GM21786 (cell line): ENCODE results near the gene H2AZ1.
"Not testable (repeated sequence)": the region's sequence is repeated elsewhere in the genome, so short reads cannot be mapped to it uniquely, and the experiment has no call there.

Source experiments
- ATAC-seq: cut with Tn5 transposase; IDR thresholded peaks from one replicate; pipeline ENCODE4 v1.9.1; 2021; ENCODE audit not compliant: unreplicated experiment

Gene H2AZ1

GRCh38 chr4:99949999-99950912 lies at the start of gene H2AZ1:
Gene H2AZ1, minus strand, starts transcription at chr4:99950275. Its CDS starts 105 bp downstream, at chr4:99950170.
- ATAC-seq, result peak; percentile 54

DNA sequence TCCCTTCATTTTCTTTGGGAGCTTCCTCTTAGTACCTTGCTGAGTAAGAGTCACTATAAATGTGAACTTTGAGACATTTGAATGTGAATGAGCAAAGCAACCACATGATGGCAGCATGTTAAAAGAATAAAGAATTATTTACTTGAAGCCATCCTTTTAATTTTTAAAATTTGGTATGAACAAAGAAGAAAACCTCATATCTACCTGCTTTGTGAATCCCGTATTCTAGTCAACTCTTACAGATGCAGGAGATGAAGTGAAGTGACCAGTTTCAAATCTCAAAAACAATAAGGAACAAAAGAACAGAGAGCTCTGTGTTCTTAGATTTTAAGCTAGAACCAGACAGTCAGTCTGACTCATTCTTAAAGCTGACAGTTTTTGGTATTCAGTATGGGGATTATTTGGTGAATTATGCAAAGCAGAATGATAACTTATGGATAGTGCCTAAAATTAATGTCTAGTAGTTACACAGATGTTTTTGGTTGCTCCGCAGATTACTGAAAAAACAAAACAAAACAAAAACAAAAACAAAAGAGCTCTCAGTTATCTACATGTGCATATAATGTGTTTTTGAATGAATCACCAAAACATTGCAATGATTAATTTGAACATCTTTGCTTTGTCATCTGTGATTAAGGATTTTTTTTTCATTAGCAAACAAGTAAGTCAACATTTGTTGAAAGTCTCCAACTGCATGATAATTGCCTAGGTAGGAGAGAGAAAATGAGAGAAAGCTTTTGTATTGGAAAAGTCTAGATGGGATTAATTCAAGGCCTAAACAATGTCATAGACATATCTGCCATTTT lies 48.2 kb upstream of the H2AZ1 start:
- ATAC-seq, result peak; percentile 47

DNA sequence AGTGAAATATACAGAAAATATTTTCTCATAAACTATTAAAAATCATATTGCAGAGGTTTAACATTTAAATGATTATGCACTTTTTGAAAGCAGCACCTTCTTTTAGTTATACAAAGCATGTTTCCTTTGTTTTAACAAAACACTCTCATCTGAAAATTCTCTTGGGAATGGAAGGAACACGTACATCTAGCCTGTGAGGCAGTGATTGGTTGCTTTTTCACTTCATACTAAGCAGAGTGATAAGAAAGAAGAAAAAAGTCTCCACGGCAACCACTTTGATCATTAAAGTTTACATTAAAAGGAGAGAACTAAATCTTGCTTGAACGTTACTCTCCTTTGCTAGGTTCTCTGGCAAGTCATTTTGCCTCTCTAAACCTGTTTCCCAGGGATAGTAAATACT lies 41.7 kb upstream of the H2AZ1 start:
- no peak for ATAC-seq

DNA sequence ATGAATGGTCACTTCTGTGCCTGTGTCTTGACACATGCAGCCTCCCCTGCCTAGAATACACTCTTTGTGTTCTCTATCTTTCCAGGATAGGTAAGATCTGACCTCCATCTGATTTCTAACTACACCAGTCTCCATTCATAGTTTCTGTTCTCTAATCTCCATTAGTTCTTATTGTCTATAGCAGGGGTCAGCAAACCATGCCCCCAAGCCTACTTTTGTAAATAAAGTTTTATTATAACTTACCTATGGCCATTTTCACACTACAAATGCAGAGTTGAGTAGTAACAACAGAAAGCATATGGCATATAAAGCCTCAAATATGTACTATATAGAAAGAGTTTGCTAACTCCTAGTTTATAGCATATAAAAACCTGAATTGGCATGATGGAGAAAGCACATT lies 37.6 kb upstream of the H2AZ1 start:
- ATAC-seq, result no peak

DNA sequence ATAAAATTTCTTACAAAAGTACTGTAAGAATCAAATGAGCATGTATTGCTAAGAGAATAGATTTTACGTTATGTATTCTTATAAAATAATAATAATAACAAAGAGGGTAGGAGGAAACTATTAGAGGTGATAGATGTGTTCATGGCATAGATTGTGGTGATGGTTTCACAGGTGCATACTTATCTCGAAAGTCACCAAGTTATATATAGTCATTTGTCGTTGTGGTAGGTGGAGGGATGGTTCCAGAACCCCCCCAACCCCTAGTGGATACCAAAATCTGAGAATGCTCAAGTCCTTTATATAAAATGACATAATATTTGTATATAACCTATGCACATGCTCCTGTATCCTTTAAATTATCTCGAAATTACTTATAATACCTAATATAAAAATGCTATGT lies 36.7 kb upstream of the H2AZ1 start:
- ATAC-seq, result no peak

DNA sequence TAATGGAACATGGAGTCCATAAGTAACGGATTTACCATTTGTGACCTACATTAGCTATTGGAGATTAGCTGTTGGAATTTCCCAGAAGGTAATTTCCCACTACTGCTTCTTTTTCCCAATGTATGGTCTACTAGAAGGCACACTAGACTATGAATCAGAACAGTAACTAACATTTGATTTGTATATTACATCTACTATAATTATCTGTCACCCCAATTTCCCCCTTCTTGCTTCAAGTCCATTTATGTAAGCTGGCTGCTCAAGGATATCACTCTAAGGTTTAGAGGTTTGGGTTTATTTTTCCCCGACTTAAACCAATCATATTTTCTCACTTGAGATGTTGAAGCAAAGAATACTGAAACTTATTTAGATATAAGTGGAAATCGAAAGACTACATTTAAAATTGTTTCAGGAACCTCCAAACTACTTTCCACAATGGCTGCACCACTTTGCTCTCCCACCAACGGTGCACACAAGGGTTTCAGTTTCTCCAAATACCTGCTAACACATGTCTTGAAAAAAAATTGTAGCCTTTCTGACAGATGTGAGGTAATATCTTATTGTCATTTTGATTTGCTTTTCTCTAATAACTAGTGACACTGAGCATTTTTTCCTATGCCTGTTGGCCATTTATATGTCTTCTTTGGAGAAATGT lies 33.3 kb upstream of the H2AZ1 start:
- ATAC-seq, result no peak

- no peak for ATAC-seq
Observed at GRCh38 chr4:99979872-99980271, 29.8 kb upstream of the H2AZ1 start.

DNA sequence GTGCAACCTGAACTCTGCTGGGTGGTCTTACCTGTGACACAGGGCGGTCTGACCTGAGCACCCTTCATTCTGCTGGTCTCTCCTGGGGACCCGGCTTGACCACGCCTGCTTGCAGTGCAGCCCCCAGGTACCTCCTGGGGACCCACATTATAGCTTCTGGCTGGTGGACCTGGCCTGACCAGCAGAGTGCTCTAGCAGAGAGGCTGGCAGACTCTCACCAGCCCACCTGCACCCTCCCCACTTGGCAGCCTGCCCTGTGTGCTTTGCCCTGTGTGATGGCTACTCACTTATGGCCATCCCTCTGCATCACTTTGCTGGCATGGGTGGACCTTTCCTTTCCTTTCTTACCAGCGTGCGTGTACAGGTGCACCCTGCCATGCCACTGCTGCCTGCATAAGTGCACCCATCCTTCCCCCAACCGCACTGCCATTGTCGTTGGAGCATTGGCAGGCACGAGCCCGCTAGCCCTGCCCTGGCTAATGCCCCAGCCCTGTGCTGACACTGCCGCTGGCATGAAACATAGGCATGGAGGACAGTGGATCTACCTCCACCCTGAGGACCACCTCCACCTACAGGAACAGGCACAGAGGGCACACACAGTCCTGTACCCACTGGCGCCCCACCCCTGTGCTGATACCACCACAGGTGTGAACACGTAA lies 21.5 kb upstream of the H2AZ1 start:
- ATAC-seq, result no peak

GRCh38 chr4:99968330-99968729 lies 18.3 kb upstream of the H2AZ1 start:
- ATAC-seq, result no peak

- no peak for ATAC-seq
Observed at GRCh38 chr4:99966692-99967091, 16.6 kb upstream of the H2AZ1 start.

DNA sequence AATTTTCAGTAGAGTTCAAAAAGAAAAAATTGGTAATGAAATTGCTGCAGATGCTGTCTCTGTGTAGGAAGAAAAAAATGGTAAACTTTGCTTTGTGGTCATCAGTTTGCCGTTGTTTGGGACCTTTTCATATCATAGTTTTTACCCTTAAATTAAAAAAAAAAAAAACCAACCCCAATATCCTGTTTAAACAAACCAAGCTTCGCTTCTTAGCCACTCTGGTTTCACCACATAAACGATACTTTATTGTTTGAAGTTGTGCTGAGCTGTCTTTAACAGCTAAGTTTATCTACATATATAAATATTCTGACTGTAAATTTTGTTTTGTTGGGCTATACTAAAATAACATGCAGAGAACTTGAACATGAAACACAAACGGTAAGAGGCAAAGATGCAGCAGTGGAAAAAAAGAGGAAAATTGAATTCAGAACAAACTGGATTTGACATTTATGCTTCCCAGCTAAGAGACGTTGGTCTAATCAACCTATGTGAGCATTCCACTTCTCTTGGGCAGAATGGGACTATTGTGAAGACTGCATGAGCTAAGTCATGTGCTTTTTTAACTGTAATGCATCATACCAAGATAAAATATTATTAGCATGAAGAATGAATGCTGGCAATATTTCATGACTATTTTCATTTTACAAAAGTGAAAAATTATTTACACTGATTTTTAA lies 15.7 kb upstream of the H2AZ1 start:
- ATAC-seq, result no peak

- no peak for ATAC-seq
Observed at GRCh38 chr4:99965173-99965572, 15.1 kb upstream of the H2AZ1 start.

DNA sequence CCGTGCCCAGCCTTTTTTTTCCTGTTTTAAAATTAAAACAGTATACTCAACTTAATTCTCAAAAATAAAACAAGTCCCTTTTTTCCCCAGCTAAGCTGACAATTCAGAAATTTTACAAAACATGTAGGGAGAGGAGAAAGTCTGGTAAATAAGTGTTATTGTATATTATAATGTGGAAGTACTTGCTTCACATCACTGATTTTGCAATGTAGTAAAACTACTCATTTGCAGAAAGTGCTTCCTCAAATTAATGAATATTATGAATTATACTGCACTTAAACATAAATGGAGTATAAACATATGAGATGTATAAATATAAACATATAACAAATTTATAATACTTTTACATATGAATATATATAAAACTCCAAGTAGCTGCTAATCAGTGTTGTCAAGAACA lies 11.6 kb upstream of the H2AZ1 start:
- ATAC-seq, result no peak

DNA sequence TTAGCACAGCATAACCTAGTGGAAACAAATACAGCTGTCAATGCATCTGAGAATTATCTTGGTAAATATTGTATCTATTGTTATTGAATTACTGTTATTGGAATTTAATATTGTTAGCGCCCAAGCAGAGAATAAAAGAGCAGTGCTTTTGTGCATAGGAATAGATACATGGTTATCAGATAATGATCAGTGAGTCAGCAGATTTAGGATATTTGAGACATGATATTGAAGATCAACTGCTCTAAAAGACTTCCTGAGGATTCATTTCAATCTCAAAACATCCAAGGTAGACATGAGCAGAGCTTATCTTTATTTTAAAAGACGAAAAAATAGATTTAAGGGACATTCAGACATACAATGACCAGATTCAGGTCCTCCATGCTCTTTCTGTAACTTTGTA lies 10.6 kb upstream of the H2AZ1 start:
- no peak for ATAC-seq

GRCh38 chr4:99958207-99958606 lies 8.1 kb upstream of the H2AZ1 start:
- not testable (repeated sequence) for ATAC-seq

- no peak for ATAC-seq
Observed at GRCh38 chr4:99950913-99951254, 809 bp upstream of the H2AZ1 start.

DNA sequence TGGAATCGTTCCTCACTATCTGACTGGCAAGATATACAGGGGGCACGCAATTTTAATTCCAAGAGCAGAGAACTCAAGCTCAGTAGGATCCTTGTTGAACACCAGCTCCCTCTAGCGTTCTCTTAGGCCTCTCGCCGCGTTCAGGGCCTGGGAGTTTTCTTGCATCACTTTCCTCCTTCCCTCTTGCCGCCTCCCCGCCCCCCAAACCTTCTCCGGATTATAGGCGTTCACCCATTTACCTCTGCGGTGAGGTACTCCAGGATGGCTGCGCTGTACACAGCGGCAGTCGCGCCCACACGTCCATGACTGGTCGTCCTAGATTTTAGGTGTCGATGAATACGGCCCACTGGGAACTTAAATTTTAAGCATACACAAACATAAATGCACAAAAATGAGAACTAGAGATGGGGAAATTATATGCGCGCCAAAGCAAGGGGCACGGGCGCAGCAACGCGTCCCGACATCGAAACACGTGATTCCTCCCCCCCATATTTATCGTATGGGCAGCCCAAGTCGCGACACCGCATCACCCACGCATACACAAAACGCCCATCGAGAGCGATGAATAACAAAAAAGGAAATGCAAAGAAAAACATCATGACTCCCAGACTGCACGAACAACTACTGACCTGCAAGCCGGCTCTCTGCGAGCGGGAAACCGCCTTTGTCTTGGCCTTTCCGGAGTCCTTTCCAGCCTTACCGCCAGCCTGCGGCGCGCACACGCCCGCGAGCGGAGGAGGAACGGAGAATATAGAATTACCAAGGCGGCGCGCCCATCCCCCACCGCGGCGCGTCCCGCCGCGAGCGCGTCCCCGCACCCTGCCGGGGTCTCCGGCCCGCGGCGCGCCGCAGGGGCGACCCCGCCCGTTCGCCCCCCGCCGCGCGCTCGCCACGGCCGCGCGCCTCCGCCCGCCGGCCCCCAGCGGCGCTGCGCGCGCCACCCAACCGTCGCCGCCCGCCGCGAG lies 759 bp downstream of the H2AZ1 start:
- ATAC-seq, result peak; percentile 31

GRCh38 chr4:99947608-99948007 lies 2.5 kb downstream of the H2AZ1 start:
- ATAC-seq, result no peak

- ATAC-seq, result no peak
Observed at GRCh38 chr4:99947190-99947578, 2.9 kb downstream of the H2AZ1 start.
